Measurements from ENCODE around the gene SEC14L5.
A peak's percentile ranks its signal among the peaks of the same experiment; 100 is the strongest.
"Not testable (repeated sequence)": the region's sequence is repeated elsewhere in the genome, so short reads cannot be mapped to it uniquely, and the experiment has no call there.

Gene SEC14L5

GRCh38 chr16:4957720-4958509 is at the start of gene SEC14L5:
Gene SEC14L5, plus strand, starts transcription at chr16:4958330. Its CDS starts 994 bp downstream, at chr16:4959324.
- peak; percentile 30 for DNase-seq

- DNase-seq: no peak
Measured at GRCh38 chr16:4908854-4909401, 49.2 kb upstream of the SEC14L5 start.

- no peak for DNase-seq
Measured at GRCh38 chr16:4909825-4910224, 48.3 kb upstream of the SEC14L5 start.

- DNase-seq: no peak
Measured at GRCh38 chr16:4910828-4911227, 47.3 kb upstream of the SEC14L5 start.

- no peak for DNase-seq
Measured at GRCh38 chr16:4911970-4912386, 46.2 kb upstream of the SEC14L5 start.

GRCh38 chr16:4913130-4913773 is 44.9 kb upstream of the SEC14L5 start:
- no peak for DNase-seq

GRCh38 chr16:4913774-4914525 is 44.2 kb upstream of the SEC14L5 start:
- DNase-seq: no peak

GRCh38 chr16:4914528-4915225 is 43.5 kb upstream of the SEC14L5 start:
- no peak for DNase-seq

GRCh38 chr16:4915226-4915761 is 42.8 kb upstream of the SEC14L5 start:
- no peak for DNase-seq

GRCh38 chr16:4917117-4917516 is 41.0 kb upstream of the SEC14L5 start:
- no peak for DNase-seq

- no peak for DNase-seq
Measured at GRCh38 chr16:4918781-4919251, 39.3 kb upstream of the SEC14L5 start.

GRCh38 chr16:4920826-4921225 is 37.3 kb upstream of the SEC14L5 start:
- DNase-seq: no peak

GRCh38 chr16:4922721-4923342 is 35.3 kb upstream of the SEC14L5 start:
- DNase-seq: no peak

GRCh38 chr16:4923853-4924252 is 34.3 kb upstream of the SEC14L5 start:
- DNase-seq: no peak

- DNase-seq: no peak
Measured at GRCh38 chr16:4924593-4925292, 33.4 kb upstream of the SEC14L5 start.

- DNase-seq: no peak
Measured at GRCh38 chr16:4925293-4925607, 32.9 kb upstream of the SEC14L5 start.

- DNase-seq: no peak
Measured at GRCh38 chr16:4925791-4926190, 32.3 kb upstream of the SEC14L5 start.

- DNase-seq: no peak
Measured at GRCh38 chr16:4926928-4927327, 31.2 kb upstream of the SEC14L5 start.

GRCh38 chr16:4927661-4928060 is 30.5 kb upstream of the SEC14L5 start:
- DNase-seq: no peak

GRCh38 chr16:4928227-4928626 is 29.9 kb upstream of the SEC14L5 start:
- no peak for DNase-seq

GRCh38 chr16:4929619-4930018 is 28.5 kb upstream of the SEC14L5 start:
- DNase-seq: not testable (repeated sequence)
